GM10248 (cell line): ENCODE measurements around the gene EMCN.

Source experiments
- CTCF ChIA-PET: fragments of 300-600 bp; sonication (Branson Sonifier 250); formaldehyde crosslinking; extraction: SDS; loops from one replicate; lab custom pipeline; 2021; ENCODE audit warnings: antibody characterized with exemption; lab: Yijun Ruan, JAX
- POLR2A ChIA-PET: fragments of 350-650 bp; sonication (Branson Sonifier 250); formaldehyde crosslinking; extraction: SDS; loops from one replicate; lab custom pipeline; 2020; ENCODE audit warnings: antibody characterized with exemption; lab: Yijun Ruan, JAX
- DNase-seq: peaks from one replicate; pipeline ENCODE4 v3.0.0; 2012; ENCODE audit errors: extremely low spot score
- CTCF ChIP-seq: IDR thresholded peaks from 2 replicates; pipeline ENCODE4 v1.5.1; 2012; ENCODE audit warnings: mild to moderate bottlenecking, low read depth; ENCODE audit errors: extremely low read depth, missing control alignments, control extremely low read depth

EMCN gene

GRCh38 chr4:100431416-100431815 lies 86.4 kb downstream of the EMCN start:
- ChIA-PET POLR2A (no interaction called here), CTCF (no interaction called here)
- TF ChIP-seq CTCF = no peak
- no peak for DNase-seq

- TF ChIP-seq CTCF = no peak
- DNase-seq = no peak
- ChIA-PET POLR2A (no interaction called here), CTCF (no interaction called here)
Measured at GRCh38 chr4:100430451-100430850, 87.4 kb downstream of the EMCN start.

- ChIA-PET CTCF (no interaction called here), POLR2A (no interaction called here)
- DNase-seq = no peak
- no peak for TF ChIP-seq CTCF
Measured at GRCh38 chr4:100429616-100430015, 88.2 kb downstream of the EMCN start.

- ChIA-PET CTCF (no interaction called here), POLR2A (no interaction called here)
- no peak for TF ChIP-seq CTCF
- no peak for DNase-seq
Measured at GRCh38 chr4:100428051-100428450, 89.8 kb downstream of the EMCN start.

- no peak for TF ChIP-seq CTCF
- DNase-seq = no peak
- ChIA-PET CTCF (interaction anchor here (1.0 kb wide), 1 partner anchor 10 kb away, joined by 4 read pairs; no protein-coding TSS in a partner anchor), POLR2A (no interaction called here)
Measured at GRCh38 chr4:100424376-100424775, 93.4 kb downstream of the EMCN start.

- no peak for TF ChIP-seq CTCF
- no peak for DNase-seq
- ChIA-PET CTCF (no interaction called here), POLR2A (no interaction called here)
Measured at GRCh38 chr4:100422894-100423293, 94.9 kb downstream of the EMCN start.

- ChIA-PET CTCF (no interaction called here), POLR2A (no interaction called here)
- peak; percentile 38 for TF ChIP-seq CTCF
- no peak for DNase-seq
Measured at GRCh38 chr4:100421361-100421978, 96.4 kb downstream of the EMCN start.
